B cell (primary cell): Measurements from ENCODE around the gene GHSR. TPM values are rescaled to one million over a fixed set of nuclear protein-coding genes. Genes with fewer than 3 reads are reported as not detected.

Source experiments
- ATAC-seq: fragments of 200-7000 bp; cut with Tn5 transposase; one replicate; pipeline ENCODE4 v1.10.0; 2021; ENCODE audit warnings: low read depth, mild to moderate bottlenecking, moderate number of reproducible peaks, moderate library complexity
- CTCF ChIA-PET: fragments of 350-600 bp; sonication (Branson Sonifier 250); formaldehyde crosslinking; loops from one replicate; lab custom pipeline; 2021; ENCODE audit warnings: antibody characterized with exemption, inconsistent platforms; lab: Charles Lee
- POLR2A ChIA-PET: fragments of 350-600 bp; sonication (Branson Sonifier 250); formaldehyde crosslinking; loops from one replicate; lab custom pipeline; 2021; ENCODE audit warnings: antibody characterized with exemption; lab: Charles Lee
- DNase-seq: peaks from one replicate; pipeline ENCODE4 v3.0.0; 2013
- H2AFZ ChIP-seq: 2 replicates; pipeline ENCODE4 v1.6.1; 2012; ENCODE audit warnings: mild to moderate bottlenecking, low read depth, low read length; ENCODE audit not compliant: insufficient read depth, poor library complexity, severe bottlenecking
- H3K27ac ChIP-seq, 2 donors: 1 replicate in 1 of 2; 2 replicates in 1 of 2; pipeline ENCODE4 v1.5.1; 2012 to 2013; ENCODE audit warnings: low read length in 2 of 2, mild to moderate bottlenecking in 2 of 2, moderate library complexity in 1 of 2
- H3K27me3 ChIP-seq, 4 experiments: fragments of 200-600 bp in 1 of 4; sonication (generic) in 1 of 4; replicated peaks in 1 of 4; 1 replicate in 2 of 4; 2 replicates in 2 of 4; pipeline versions ENCODE4 v1.6.1 to v1.7.0; 2013 to 2016; ENCODE audit warnings: low read length in 3 of 4, mild to moderate bottlenecking in 2 of 4, mixed read lengths in 1 of 4, moderate library complexity in 1 of 4; ENCODE audit not compliant: insufficient read depth in 4 of 4, control insufficient read depth in 3 of 4; ENCODE audit errors: control extremely low read depth in 1 of 4
- H3K36me3 ChIP-seq, 2 experiments: replicated peaks in 1 of 2; 1 replicate in 1 of 2; 2 replicates in 1 of 2; pipeline versions ENCODE4 v1.6.1 to v1.7.1; 2013; ENCODE audit warnings: low read length in 1 of 2; ENCODE audit not compliant: insufficient read depth in 2 of 2, control insufficient read depth in 1 of 2; ENCODE audit errors: control extremely low read depth in 1 of 2, extremely low read depth in 1 of 2
- H3K4me1 ChIP-seq, 2 donors: fragments of 200-600 bp in 1 of 2; sonication (generic) in 1 of 2; 1 replicate in 1 of 2; 2 replicates in 1 of 2; pipeline versions ENCODE4 v1.5.1 to v1.6.1; 2013 to 2017; ENCODE audit warnings: low read length in 2 of 2; ENCODE audit not compliant: control insufficient read depth in 2 of 2, insufficient read depth in 2 of 2
- H3K4me2 ChIP-seq: replicated peaks from 2 replicates; pipeline ENCODE3; 2012; ENCODE audit warnings: mild to moderate bottlenecking, low read depth, low read length; ENCODE audit not compliant: poor library complexity, severe bottlenecking
- H3K4me3 ChIP-seq, 5 experiments: fragments of 200-600 bp in 1 of 5; sonication (generic) in 1 of 5; 1 replicate in 3 of 5; 2 replicates in 2 of 5; pipeline versions ENCODE4 v1.5.1 to v1.7.0; 2011 to 2016; ENCODE audit warnings: low read length in 4 of 5, mild to moderate bottlenecking in 4 of 5, low read depth in 2 of 5, control low read depth in 1 of 5, moderate library complexity in 1 of 5; ENCODE audit not compliant: insufficient read depth in 1 of 5; ENCODE audit errors: control extremely low read depth in 1 of 5, extremely low read depth in 1 of 5
- H3K79me2 ChIP-seq: fragments of 200-600 bp; sonication (generic); one replicate; pipeline ENCODE4 v1.6.0; 2016; ENCODE audit warnings: low read length; ENCODE audit not compliant: control insufficient read depth, insufficient read depth
- H3K9ac ChIP-seq: fragments of 200-600 bp; sonication (generic); 2 replicates; pipeline ENCODE4 v1.6.1; 2017; ENCODE audit warnings: mild to moderate bottlenecking, low read length, moderate library complexity
- H3K9me3 ChIP-seq, 3 donors: one replicate each; pipeline versions ENCODE4 v1.6.1 to v1.7.1; 2013; ENCODE audit warnings: low read length in 2 of 3; ENCODE audit not compliant: control insufficient read depth in 2 of 3, insufficient read depth in 1 of 3; ENCODE audit errors: control extremely low read depth in 1 of 3
- H4K20me1 ChIP-seq: 2 replicates; pipeline ENCODE4 v1.6.0; 2012; ENCODE audit warnings: mild to moderate bottlenecking, low read length; ENCODE audit not compliant: insufficient read depth, control insufficient read depth, poor library complexity, severe bottlenecking
- H3K27ac Mint-ChIP-seq: one replicate; pipeline ENCODE4 v1.8.0; 2021; ENCODE audit warnings: mixed read lengths
- H3K27me3 Mint-ChIP-seq: one replicate; pipeline ENCODE4 v1.8.0; 2021; ENCODE audit warnings: mixed read lengths
- H3K4me1 Mint-ChIP-seq: one replicate; pipeline ENCODE4 v1.8.0; 2021; ENCODE audit warnings: mixed read lengths
- H3K4me3 Mint-ChIP-seq: one replicate; pipeline ENCODE4 v1.8.0; 2021; ENCODE audit warnings: mixed read lengths
- H3K9me3 Mint-ChIP-seq: one replicate; pipeline ENCODE4 v1.8.0; 2022; ENCODE audit warnings: mixed read lengths; ENCODE audit not compliant: insufficient read depth
- EZH2 ChIP-seq: IDR thresholded peaks from 2 replicates; pipeline ENCODE4 v1.6.1; 2012; ENCODE audit warnings: borderline replicate concordance, low read depth, mild to moderate bottlenecking, moderate library complexity, low read length; ENCODE audit not compliant: insufficient read depth, poor library complexity, severe bottlenecking
- WGBS: methylation state at CpG from one replicate; pipeline ENCODE4 v1.1.5; 2013; ENCODE audit warnings: missing lambda C conversion rate; ENCODE audit not compliant: insufficient coverage; 5-methylcytosine and 5-hydroxymethylcytosine counted together
- intact Hi-C: fragments of 100-400 bp; cut with micrococcal nuclease; formaldehyde crosslinking; loops from one replicate; pipeline ENCODE4 v1.10.0; 2022
- polyA plus RNA-seq: library from polyadenylated mRNA; depleted of rRNA; stranded (reverse); fragments of >200 nt; gene quantifications from 2 replicates; pipeline ENCODE4 v1.2.3, GENCODE V29; 2012
- total RNA-seq, 2 donors: library from RNA; stranded (reverse); fragments of 120-200 nt in 1 of 2; gene quantifications; 1 replicate in 1 of 2; 2 replicates in 1 of 2; pipeline versions ENCODE4 v1.2.3 to v1.2.4, GENCODE V29; 2013 to 2022
- TF ChIP-seq, protein P1 (sequence below): fragments of 200-600 bp; IDR thresholded peaks from one replicate; pipeline ENCODE4 v1.8.0; 2022; ENCODE audit warnings: antibody characterized with exemption, mild to moderate bottlenecking

The GHSR gene
- total and polyA plus RNA-seq, 2 donors (not counting 1 experiment from before 2014, with no cell fraction given), result not detected

DNA sequence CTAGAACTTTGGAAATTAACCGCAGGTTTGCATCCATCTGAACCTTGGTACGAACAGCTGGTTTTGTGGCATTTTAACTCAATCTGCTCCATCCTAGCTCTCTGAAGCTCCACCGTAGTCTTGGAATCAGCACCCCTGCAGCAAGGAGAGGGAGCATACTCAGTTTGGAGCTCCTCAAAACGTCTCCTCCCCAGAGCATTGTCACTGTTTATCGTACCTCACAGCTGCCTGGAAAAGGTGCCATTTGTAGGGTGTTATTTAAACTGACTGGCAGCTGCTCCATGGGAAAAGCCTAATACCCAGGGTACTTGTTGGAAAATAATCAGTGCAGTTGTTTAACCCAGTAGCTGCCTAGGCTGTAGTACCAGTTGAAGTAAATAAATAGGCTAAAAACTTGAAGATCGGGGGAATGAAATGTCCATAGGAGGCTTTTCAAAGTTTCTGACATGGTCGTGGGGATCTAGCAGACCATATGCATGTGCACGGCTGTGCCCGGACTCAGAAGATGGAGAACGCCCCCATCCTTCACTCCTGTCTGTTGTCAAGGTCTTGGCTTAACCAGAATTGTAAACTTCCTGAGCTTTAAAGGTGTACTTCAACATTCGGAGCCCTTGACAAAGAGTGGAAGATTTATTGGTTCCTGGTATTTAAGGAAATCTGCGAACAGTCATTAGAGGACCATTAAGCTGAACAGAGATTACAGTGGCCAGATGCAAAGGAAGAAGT is 43.9 kb downstream of the GHSR start:
- Histone ChIP-seq H3K27ac (no peak overlapping the region), H3K79me2 (no peaks in the 10 kb centered on the region), H3K4me3 (no peak overlapping the region), H4K20me1 (no peaks in the 10 kb centered on the region), H3K4me2 (no peak overlapping the region), H3K9me3 (no peaks in the 10 kb centered on the region), H3K9ac (no peak overlapping the region), H3K4me1 (no peaks in the 10 kb centered on the region), H2AFZ (no peak overlapping the region), H3K27me3 (no peaks in the 10 kb centered on the region), H3K36me3 (no peaks in the 10 kb centered on the region)
- TF ChIP-seq, protein P1, sequence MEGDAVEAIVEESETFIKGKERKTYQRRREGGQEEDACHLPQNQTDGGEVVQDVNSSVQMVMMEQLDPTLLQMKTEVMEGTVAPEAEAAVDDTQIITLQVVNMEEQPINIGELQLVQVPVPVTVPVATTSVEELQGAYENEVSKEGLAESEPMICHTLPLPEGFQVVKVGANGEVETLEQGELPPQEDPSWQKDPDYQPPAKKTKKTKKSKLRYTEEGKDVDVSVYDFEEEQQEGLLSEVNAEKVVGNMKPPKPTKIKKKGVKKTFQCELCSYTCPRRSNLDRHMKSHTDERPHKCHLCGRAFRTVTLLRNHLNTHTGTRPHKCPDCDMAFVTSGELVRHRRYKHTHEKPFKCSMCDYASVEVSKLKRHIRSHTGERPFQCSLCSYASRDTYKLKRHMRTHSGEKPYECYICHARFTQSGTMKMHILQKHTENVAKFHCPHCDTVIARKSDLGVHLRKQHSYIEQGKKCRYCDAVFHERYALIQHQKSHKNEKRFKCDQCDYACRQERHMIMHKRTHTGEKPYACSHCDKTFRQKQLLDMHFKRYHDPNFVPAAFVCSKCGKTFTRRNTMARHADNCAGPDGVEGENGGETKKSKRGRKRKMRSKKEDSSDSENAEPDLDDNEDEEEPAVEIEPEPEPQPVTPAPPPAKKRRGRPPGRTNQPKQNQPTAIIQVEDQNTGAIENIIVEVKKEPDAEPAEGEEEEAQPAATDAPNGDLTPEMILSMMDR, result no peak
- no peak for TF ChIP-seq EZH2
- H3K4me1 Mint-ChIP-seq, result no peaks in the 10 kb centered on the region
- POLR2A ChIA-PET, result no interaction called here
- intact Hi-C loops, result no loop called here
- peaks cover 14% of the 10 kb centered on the region for H3K27me3 Mint-ChIP-seq
- H3K9me3 Mint-ChIP-seq, result no peaks in the 10 kb centered on the region
- ATAC-seq (no peak), DNase-seq (no peak)
- CTCF ChIA-PET, result no interaction called here
- 75% methylated on average over 7 of the region's 12 CpGs for WGBS
- H3K27ac Mint-ChIP-seq, result no peak overlapping the region
- no peak overlapping the region for H3K4me3 Mint-ChIP-seq

DNA sequence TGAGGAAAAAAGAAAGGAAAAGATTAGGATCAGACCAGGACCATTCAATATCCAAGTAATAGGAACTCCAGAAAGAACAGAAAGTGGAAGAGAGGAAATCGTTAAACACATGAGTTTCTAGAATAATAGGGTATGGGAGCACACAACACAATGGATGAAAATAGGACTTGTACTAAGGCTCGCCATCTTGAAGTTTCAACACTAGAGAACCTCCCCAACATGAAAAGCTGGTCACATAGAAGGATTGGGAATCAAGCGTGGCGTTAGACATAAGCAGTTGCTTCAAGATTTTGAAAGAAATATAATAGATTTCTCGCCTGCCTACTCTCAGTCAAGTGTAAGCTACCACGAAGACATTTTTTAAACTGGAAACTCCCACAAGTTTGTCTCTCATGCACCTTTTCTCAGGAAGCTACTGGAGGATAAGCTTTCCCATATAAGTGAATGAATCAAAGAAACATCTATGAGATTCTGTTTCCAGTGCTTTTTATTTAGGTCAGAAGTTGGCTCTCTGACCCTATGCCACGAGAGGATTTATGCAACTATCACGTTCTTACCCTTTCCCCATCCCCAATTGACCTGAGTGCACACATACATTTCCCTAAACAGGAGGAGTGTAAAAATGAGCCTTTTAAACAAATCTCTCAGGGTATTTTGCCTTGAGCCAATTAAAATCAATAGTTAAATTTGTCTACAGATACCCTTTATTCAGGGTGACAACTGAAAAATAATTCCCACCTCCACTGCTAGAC is 45.2 kb downstream of the GHSR start:
- DNase-seq (no peak), ATAC-seq (no peak)
- H3K4me3 Mint-ChIP-seq, result no peak overlapping the region
- H3K4me1 Mint-ChIP-seq, result no peaks in the 10 kb centered on the region
- TF ChIP-seq, protein P1, result no peak
- no peak for TF ChIP-seq EZH2
- Histone ChIP-seq H3K36me3 (no peaks in the 10 kb centered on the region), H2AFZ (no peak overlapping the region), H3K27ac (no peak overlapping the region), H3K9ac (no peak overlapping the region), H3K27me3 (no peaks in the 10 kb centered on the region), H3K4me2 (no peak overlapping the region), H4K20me1 (no peaks in the 10 kb centered on the region), H3K9me3 (no peaks in the 10 kb centered on the region), H3K4me1 (no peaks in the 10 kb centered on the region), H3K4me3 (no peak overlapping the region), H3K79me2 (no peaks in the 10 kb centered on the region)
- peaks cover 12% of the 10 kb centered on the region for H3K27me3 Mint-ChIP-seq
- POLR2A ChIA-PET, result no interaction called here
- WGBS, result no CpG with 5 or more reads among the region's 8 CpGs
- CTCF ChIA-PET, result interaction anchor here (1.2 kb wide), 1 partner anchor 71 kb away, joined by 3 read pairs; no protein-coding TSS in a partner anchor
- no peak overlapping the region for H3K27ac Mint-ChIP-seq
- intact Hi-C loops, result no loop called here
- no peaks in the 10 kb centered on the region for H3K9me3 Mint-ChIP-seq
